Lung (tissue), 12 donors: ENCODE measurements around the gene FANCD2. TPM values are rescaled to one million over a fixed set of nuclear protein-coding genes. Genes with fewer than 3 reads are reported as not detected.

Experiments
- ATAC-seq: fragments of 200-7000 bp; cut with Tn5 transposase; one replicate; pipeline ENCODE4 v1.9.1; 2020; ENCODE audit warnings: moderate number of reproducible peaks; ENCODE audit not compliant: insufficient read depth, low FRiP score
- DNase-seq, 3 donors: peaks; one replicate each; pipeline ENCODE4 v3.0.0-alpha.2; 2013 to 2017
- H3K27ac ChIP-seq, 2 donors: one replicate each; pipeline ENCODE4 v1.5.1; 2013; ENCODE audit warnings: mild to moderate bottlenecking in 2 of 2, moderate library complexity in 2 of 2, control low read depth in 1 of 2, inconsistent platforms in 1 of 2, low read depth in 1 of 2, low read length in 1 of 2
- H3K27me3 ChIP-seq, 3 donors: one replicate each; pipeline ENCODE4 v1.5.1; 2013; ENCODE audit warnings: low read length in 2 of 3; ENCODE audit not compliant: control insufficient read depth in 3 of 3, insufficient read depth in 3 of 3
- H3K36me3 ChIP-seq, 4 donors: one replicate each; pipeline ENCODE4 v1.5.1; 2013; ENCODE audit warnings: low read length in 4 of 4, mild to moderate bottlenecking in 1 of 4, moderate library complexity in 1 of 4; ENCODE audit not compliant: control insufficient read depth in 4 of 4, insufficient read depth in 4 of 4
- H3K4me1 ChIP-seq, 5 donors: one replicate each; pipeline ENCODE4 v1.5.1; 2013; ENCODE audit warnings: low read length in 5 of 5, mild to moderate bottlenecking in 2 of 5, moderate library complexity in 1 of 5; ENCODE audit not compliant: control insufficient read depth in 5 of 5, insufficient read depth in 5 of 5
- H3K4me3 ChIP-seq: one replicate; pipeline ENCODE4 v1.5.1; 2013; ENCODE audit warnings: mild to moderate bottlenecking, control low read depth, moderate library complexity
- H3K9ac ChIP-seq, 2 donors: one replicate each; pipeline ENCODE4 v1.5.1; 2013; ENCODE audit warnings: low read length in 2 of 2, control low read depth in 1 of 2; ENCODE audit not compliant: insufficient read depth in 1 of 2
- H3K9me3 ChIP-seq, 4 donors: one replicate each; pipeline ENCODE4 v1.5.1; 2013; ENCODE audit warnings: low read length in 3 of 4, mild to moderate bottlenecking in 1 of 4, moderate library complexity in 1 of 4; ENCODE audit not compliant: control insufficient read depth in 4 of 4, insufficient read depth in 3 of 4
- WGBS, 2 donors: extraction: QIAGEN DNeasy Blood & Tissue Kit; methylation state at CpG; one replicate each; pipeline ENCODE4 v1.1.7; 2013; 5-methylcytosine and 5-hydroxymethylcytosine counted together
- polyA plus RNA-seq, 2 donors: library from polyadenylated mRNA; stranded (reverse); fragments of 200-250 nt; gene quantifications; one replicate each; pipeline ENCODE4 v1.2.1, GENCODE V29; 2013
- total RNA-seq, 2 donors: library from RNA; depleted of rRNA in 1 of 2; stranded (reverse); fragments of >200 nt in 1 of 2; gene quantifications; one replicate each; pipeline ENCODE4 v1.2.1, GENCODE V29; 2014 to 2021
- TF ChIP-seq, protein P1 (sequence below): IDR thresholded peaks from 2 replicates; pipeline ENCODE4 v1.5.1; 2012; ENCODE audit warnings: mild to moderate bottlenecking; ENCODE audit errors: control extremely low read depth, extremely low read depth
- donor health status: control.
- donor health status: control.
- donor health status: Bipolar disorder and iron deficiency.
- donor health status: healthy.
- donor health status: DM: yes; HTN: yes; CAD: no.

FANCD2 gene
- total and polyA plus RNA-seq, 4 donors: 2.9 to 8.6 (median 4.4) TPM

DNA sequence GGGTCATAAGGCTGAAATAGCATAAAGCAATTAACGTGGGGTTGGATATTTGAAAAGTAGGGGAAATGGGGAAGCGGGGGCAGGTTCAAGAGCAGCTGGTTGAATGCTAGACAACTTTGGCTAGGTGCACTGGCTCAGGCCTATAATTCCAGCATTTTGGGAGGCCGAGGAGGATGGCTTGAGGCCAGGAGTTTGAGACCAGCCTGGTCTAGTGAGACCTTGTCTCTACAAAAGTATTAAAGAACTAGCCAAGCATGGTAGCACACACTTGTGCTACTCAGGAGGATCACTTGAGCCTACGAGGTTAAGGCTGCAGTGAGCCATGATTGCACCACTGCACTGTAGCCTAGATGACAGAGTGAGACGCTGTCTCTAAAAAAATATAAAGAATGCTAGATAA lies 6.9 kb upstream of the FANCD2 start:
- DNase-seq: no peak
- Histone ChIP-seq H3K27ac (no peak overlapping the region), H3K27me3 (no peaks in the 10 kb centered on the region), H3K36me3 (peaks cover 3 to 38% (median 14%) of the 10 kb centered on the region in 4 donors), H3K9me3 (no peaks in the 10 kb centered on the region), H3K4me3 (no peak overlapping the region), H3K9ac (no peak overlapping the region), H3K4me1 (peaks cover 4 to 15% (median 9%) of the 10 kb centered on the region in 5 donors)
- no peak for ATAC-seq
- TF ChIP-seq, protein P1, sequence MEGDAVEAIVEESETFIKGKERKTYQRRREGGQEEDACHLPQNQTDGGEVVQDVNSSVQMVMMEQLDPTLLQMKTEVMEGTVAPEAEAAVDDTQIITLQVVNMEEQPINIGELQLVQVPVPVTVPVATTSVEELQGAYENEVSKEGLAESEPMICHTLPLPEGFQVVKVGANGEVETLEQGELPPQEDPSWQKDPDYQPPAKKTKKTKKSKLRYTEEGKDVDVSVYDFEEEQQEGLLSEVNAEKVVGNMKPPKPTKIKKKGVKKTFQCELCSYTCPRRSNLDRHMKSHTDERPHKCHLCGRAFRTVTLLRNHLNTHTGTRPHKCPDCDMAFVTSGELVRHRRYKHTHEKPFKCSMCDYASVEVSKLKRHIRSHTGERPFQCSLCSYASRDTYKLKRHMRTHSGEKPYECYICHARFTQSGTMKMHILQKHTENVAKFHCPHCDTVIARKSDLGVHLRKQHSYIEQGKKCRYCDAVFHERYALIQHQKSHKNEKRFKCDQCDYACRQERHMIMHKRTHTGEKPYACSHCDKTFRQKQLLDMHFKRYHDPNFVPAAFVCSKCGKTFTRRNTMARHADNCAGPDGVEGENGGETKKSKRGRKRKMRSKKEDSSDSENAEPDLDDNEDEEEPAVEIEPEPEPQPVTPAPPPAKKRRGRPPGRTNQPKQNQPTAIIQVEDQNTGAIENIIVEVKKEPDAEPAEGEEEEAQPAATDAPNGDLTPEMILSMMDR: no peak
- WGBS, 2 donors: 87 to 90% methylated on average over 5 of the region's 5 CpGs

DNA sequence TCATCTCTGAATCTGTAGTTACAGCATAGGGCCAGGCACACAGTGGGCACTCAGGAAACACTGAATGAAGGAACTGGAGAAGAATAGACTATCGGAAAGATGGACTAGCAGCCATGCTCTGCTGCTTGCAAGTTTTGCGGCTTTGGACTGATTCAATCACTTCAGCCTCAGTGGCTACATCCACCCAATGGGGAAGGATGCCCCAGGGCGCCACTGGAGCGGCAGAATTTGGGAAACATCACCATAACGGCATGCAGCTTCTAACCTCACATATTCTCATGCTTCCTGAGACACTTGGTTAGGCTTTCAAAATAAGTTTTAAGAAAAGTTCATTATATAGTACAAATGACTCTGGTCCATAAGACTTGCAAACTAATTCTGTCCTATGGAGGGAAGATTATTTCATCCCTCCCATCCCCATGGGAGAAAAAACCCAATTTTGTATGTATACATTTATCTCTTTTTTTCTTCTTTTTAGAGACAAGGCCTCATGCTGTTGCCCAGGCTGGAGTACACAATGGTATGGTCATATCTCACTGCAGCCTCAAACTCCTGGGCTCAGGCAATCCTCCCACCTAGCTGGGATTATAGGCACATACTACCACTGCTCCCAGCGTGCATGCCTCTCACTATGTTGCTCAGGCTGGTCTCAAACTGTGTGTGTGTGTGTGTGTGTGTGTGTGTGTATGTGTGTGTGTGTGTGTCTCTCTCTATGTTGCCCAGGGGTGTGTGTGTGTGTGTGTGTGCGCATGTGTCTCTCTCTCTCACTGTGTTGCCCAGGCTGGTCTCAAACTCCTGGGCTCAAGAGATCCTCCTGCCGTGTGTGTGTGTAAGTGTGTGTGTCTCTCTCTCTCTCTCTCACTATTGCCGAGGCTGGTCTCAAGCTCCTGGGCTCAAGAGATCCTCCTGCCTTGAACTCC lies 4.1 kb upstream of the FANCD2 start:
- 91 to 93% methylated on average over 9 of the region's 9 CpGs for WGBS, 2 donors

DNA sequence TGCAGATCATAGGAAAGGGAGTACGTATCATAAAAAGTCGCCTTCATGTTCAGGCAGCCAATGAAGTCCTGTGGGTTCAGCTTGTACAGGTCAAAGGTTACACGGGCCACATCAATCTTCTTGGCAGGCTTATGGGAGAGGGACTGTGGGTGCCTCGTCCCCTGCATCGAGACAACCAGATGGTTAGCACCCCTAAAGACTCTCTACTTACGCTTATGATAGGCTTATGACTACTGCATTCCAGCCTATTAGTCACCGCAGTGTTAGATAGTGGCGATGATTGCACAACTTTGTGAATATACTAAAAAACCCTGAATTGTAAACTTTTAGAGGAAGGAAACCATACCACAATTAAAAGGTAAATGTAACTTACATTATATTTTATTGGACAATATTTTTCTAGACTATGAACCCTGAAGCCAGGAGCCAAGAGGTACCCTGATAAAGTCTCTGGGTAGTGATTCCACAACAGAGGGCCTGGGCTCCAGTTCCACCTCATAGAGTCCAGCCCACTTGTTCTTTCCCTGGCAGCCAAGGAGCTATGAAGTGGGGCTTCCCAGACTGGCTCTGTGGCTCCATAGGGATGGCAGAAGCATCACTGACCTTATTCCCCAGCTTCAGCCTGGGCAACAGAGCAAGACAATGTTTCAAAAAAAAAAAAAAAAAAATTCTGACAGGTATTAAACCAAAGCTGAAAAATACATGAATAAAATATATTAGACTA lies 2.5 kb upstream of the FANCD2 start:
- H3K36me3 ChIP-seq: peaks cover 3 to 30% (median 14%) of the 10 kb centered on the region in 4 donors
- 69 to 70% methylated on average over 8 of the region's 8 CpGs for WGBS, 2 donors

More for the DNA sequence above, 4.1 kb upstream of the FANCD2 start:
- Histone ChIP-seq H3K27ac (no peak overlapping the region), H3K36me3 (peaks cover 3 to 38% (median 15%) of the 10 kb centered on the region in 4 donors), H3K9me3 (peaks cover 0 to 2% (median 0%) of the 10 kb centered on the region in 4 donors), H3K9ac (no peak overlapping the region), H3K27me3 (no peaks in the 10 kb centered on the region), H3K4me3 (no peak overlapping the region), H3K4me1 (peaks cover 3 to 19% (median 6%) of the 10 kb centered on the region in 5 donors)
- TF ChIP-seq, protein P1: no peak
- DNase-seq (no peak), ATAC-seq (no peak)

More for the DNA sequence above, 2.5 kb upstream of the FANCD2 start:
- TF ChIP-seq, protein P1: no peak
- no peak overlapping the region for H3K9ac ChIP-seq
- DNase-seq: no peak
- no peaks in the 10 kb centered on the region for H3K27me3 ChIP-seq
- peaks cover 0 to 2% (median 0%) of the 10 kb centered on the region in 4 donors for H3K9me3 ChIP-seq
- no peak for ATAC-seq
- H3K4me3 ChIP-seq: no peak overlapping the region
- H3K4me1 ChIP-seq: peaks cover 3 to 22% (median 6%) of the 10 kb centered on the region in 5 donors
- H3K27ac ChIP-seq: peak overlapping the region in 1 of 2 donors; percentile 45
